HG03175 (cell line): Measurements from ENCODE around the gene HMG20B.

ENCODE experiments used
- ATAC-seq: cut with Tn5 transposase; IDR thresholded peaks from one replicate; pipeline ENCODE4 v1.9.1; 2021; ENCODE audit warnings: mild to moderate bottlenecking, moderate library complexity; ENCODE audit not compliant: unreplicated experiment

The HMG20B gene

GRCh38 chr19:3618144-3618810 is 45.5 kb downstream of the HMG20B start:
- no peak for ATAC-seq

DNA sequence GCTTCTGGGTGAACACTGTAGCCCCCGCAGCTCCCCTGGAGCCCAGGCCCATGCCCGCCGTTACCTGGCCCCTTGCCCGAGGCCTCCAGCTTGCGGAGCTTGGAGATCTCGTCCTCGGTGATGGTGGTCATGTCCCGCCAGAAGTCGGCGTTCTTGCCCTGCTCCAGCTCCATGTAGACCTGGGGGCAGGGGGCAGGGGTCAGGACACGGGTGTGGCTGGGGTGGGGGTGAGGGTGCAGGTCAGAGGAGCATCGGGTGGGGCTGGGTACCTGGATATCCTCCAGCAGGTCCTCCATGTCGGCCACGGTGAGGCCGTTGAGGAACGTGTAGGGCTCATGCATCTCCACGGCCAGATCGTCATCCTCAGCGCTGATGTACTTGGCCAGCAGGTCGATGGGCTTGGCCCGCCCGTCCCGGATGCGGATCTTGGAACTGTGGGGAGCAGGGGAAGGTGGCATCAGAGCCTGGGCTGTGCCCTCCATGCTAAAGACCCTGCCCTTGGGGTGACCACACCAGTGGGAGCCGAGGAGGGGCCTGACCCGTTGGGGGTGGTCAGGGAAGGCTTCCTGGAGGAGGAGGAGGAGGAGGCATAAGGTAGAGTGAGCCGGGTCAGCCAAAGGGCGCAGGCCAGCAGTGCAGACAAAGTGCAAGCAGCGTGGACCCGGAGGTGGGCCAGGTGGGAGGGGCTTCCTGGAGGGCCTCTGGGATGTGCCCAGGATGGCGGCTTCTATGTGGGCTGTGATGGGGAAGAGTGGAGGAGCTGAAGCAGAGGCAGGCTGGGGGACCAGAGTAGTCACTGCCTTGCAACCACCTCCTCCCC is 46.3 kb downstream of the HMG20B start:
- ATAC-seq: no peak

DNA sequence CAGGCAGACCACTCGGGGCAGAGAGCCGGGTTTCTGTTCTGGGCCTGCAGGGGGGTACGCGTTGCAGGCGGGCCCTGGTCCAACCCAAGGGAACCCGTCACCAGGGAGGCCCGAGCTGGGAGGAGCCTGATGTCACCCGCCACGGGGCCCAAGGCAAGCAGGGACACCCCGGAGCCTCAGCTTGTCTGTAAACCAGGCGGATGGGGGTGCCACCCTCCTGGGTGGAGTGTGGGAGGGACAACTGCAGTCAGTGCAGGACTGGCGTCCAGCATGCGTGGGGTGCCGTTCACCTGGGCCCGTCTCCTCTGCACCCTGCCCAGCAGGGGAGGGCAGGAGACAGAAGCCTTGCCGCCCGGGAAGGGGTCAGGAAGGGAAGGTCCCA is 46.9 kb downstream of the HMG20B start:
- ATAC-seq: no peak

DNA sequence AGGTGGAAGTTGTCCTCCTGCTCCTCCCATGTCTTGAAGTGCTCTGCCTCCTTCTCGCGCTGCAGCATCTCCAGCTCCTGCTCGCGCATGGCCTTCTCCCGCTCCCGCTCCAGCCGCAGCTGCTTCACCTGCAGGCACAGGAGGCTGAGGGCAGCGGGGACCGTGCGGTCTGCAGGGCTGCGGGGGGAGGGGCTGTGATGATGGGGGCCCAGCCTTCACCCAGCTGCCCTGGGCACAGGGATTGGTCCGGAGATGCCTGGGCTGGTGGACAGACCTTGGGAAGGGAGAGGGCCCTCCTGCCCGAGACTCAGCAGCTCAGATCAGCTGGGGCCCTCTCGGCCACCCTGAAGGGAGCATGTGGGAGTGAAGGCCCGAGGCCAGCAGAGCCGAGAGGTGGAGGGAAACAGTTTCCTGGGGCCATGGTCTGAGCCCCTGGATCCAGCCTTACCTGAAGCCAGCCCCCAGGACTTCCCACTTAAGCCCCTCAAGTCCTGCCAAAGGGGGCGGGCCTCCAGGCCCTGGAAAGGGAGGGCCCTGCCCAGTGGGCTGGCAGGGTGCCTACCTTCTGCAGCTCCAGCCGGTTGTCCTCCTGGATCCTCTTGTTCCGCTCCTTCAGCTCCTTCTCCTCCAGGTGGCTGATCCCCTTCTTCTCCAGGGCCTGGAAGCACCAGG is 47.5 kb downstream of the HMG20B start:
- no peak for ATAC-seq

DNA sequence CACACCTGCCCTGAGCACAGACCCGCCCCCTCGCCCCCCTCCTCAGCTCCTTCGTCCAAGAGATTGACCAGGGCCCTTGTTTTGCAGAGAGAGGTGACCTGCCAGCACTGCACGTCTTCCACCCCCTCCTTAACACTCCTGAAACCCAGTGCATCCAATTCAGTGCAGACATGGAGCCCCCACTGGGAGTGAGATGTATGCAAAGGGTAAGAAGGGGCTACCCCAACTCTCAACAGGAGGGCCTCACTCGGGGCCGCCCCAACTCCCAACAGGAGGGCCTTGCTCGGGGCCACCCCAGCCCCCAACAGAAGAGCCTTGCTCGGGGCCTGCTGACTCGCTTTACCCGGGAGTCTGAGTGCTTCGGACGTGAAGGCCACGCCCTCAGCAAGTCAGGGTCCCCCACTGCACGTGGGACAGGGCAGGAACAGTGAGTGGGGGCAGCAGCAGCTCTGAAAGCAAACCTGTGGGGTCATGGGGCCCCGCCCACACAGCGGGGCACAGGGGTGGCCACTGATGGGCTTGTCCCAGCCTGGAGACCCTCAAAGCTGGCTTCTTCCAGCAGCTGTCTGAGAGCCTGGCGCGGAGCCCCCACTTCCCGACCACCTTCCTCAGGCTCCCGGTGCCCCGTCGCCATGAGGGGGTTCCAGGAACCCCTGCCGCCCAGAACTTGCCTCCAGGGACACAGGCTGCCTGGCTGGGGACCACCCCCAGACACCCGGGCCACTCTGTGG is 48.2 kb downstream of the HMG20B start:
- ATAC-seq: no peak

GRCh38 chr19:3621689-3622088 is 48.9 kb downstream of the HMG20B start:
- no peak for ATAC-seq

GRCh38 chr19:3622224-3622623 is 49.5 kb downstream of the HMG20B start:
- no peak for ATAC-seq

GRCh38 chr19:3623716-3624115 is 51.0 kb downstream of the HMG20B start:
- ATAC-seq: no peak

- ATAC-seq: no peak
Measured at GRCh38 chr19:3625996-3626472, 53.3 kb downstream of the HMG20B start.

GRCh38 chr19:3626473-3627350 is 54.0 kb downstream of the HMG20B start, which contains the start of gene CACTIN:
Gene CACTIN, minus strand, starts transcription at chr19:3626790. Its CDS starts 28 bp downstream, at chr19:3626762.
- peak; percentile 91 for ATAC-seq

- ATAC-seq: no peak
Measured at GRCh38 chr19:3627351-3627723, 54.6 kb downstream of the HMG20B start.
